ENCODE data around the gene PRSS8.
"Not testable (repeated sequence)": the region's sequence is repeated elsewhere in the genome, so short reads cannot be mapped to it uniquely, and the experiment has no call there.

Gene PRSS8

GRCh38 chr16:31142109-31143010 lies 6.8 kb upstream of the PRSS8 start:
- H3K4me3 ChIP-seq (ENCODE audit: low read length): peak overlapping the region; percentile 50
- H3K9me3 ChIP-seq (ENCODE audit: control insufficient read depth, low read length): no peaks in the 10 kb centered on the region
- peak overlapping the region; percentile 70 for H3K9ac ChIP-seq (ENCODE audit: low read length)
- H3K36me3 ChIP-seq (ENCODE audit: control insufficient read depth, insufficient read depth, low read length): no peaks in the 10 kb centered on the region
- H3K4me1 ChIP-seq (ENCODE audit: control insufficient read depth, insufficient read depth, low read length): peaks cover 44% of the 10 kb centered on the region
- no peaks in the 10 kb centered on the region for H3K27me3 ChIP-seq (ENCODE audit: control insufficient read depth, insufficient read depth, low read length)

- peak overlapping the region; percentile 70 for H3K9ac ChIP-seq (ENCODE audit: low read length)
- H3K4me3 ChIP-seq (ENCODE audit: low read length): peak overlapping the region; percentile 8
Observed at GRCh38 chr16:31141489-31142108, 6.1 kb upstream of the PRSS8 start.

GRCh38 chr16:31141071-31141469 lies 5.5 kb upstream of the PRSS8 start:
- H3K9me3 ChIP-seq (ENCODE audit: control insufficient read depth, low read length); H3K9ac ChIP-seq (ENCODE audit: low read length); H3K27me3 ChIP-seq (ENCODE audit: control insufficient read depth, insufficient read depth, low read length); H3K36me3 ChIP-seq (ENCODE audit: control insufficient read depth, insufficient read depth, low read length); H3K4me3 ChIP-seq (ENCODE audit: low read length): not testable (repeated sequence)
- H3K4me1 ChIP-seq (ENCODE audit: control insufficient read depth, insufficient read depth, low read length): peaks cover 46% of the 10 kb centered on the region

More at GRCh38 chr16:31141489-31142108, 6.1 kb upstream of the PRSS8 start:
- no peaks in the 10 kb centered on the region for H3K27me3 ChIP-seq (ENCODE audit: control insufficient read depth, insufficient read depth, low read length)
- H3K36me3 ChIP-seq (ENCODE audit: control insufficient read depth, insufficient read depth, low read length): no peaks in the 10 kb centered on the region
- H3K9me3 ChIP-seq (ENCODE audit: control insufficient read depth, low read length): no peaks in the 10 kb centered on the region
- H3K4me1 ChIP-seq (ENCODE audit: control insufficient read depth, insufficient read depth, low read length): peaks cover 44% of the 10 kb centered on the region

- H3K27me3 ChIP-seq (ENCODE audit: control insufficient read depth, insufficient read depth, low read length): peaks cover 3% of the 10 kb centered on the region
- peak overlapping the region; percentile 11 for H3K9ac ChIP-seq (ENCODE audit: low read length)
- H3K36me3 ChIP-seq (ENCODE audit: control insufficient read depth, insufficient read depth, low read length): no peaks in the 10 kb centered on the region
- H3K4me1 ChIP-seq (ENCODE audit: control insufficient read depth, insufficient read depth, low read length): peaks cover 52% of the 10 kb centered on the region
- no peaks in the 10 kb centered on the region for H3K9me3 ChIP-seq (ENCODE audit: control insufficient read depth, low read length)
- peak overlapping the region; percentile 5 for H3K4me3 ChIP-seq (ENCODE audit: low read length)
Observed at GRCh38 chr16:31138621-31139578, 3.4 kb upstream of the PRSS8 start.

GRCh38 chr16:31136822-31137499 lies 1.4 kb upstream of the PRSS8 start:
- Histone ChIP-seq H3K36me3 (ENCODE audit: control insufficient read depth, insufficient read depth, low read length) (peaks cover 14% of the 10 kb centered on the region), H3K4me1 (ENCODE audit: control insufficient read depth, insufficient read depth, low read length) (peaks cover 63% of the 10 kb centered on the region)
- not testable (repeated sequence) for H3K9me3 ChIP-seq (ENCODE audit: control insufficient read depth, low read length)

GRCh38 chr16:31136287-31136662 lies 748 bp upstream of the PRSS8 start:
- no peak overlapping the region for H3K9ac ChIP-seq (ENCODE audit: low read length)
- H3K4me3 ChIP-seq (ENCODE audit: low read length): no peak overlapping the region
- H3K9me3 ChIP-seq (ENCODE audit: control insufficient read depth, low read length): no peaks in the 10 kb centered on the region
- H3K36me3 ChIP-seq (ENCODE audit: control insufficient read depth, insufficient read depth, low read length): peaks cover 15% of the 10 kb centered on the region
- peaks cover 3% of the 10 kb centered on the region for H3K27me3 ChIP-seq (ENCODE audit: control insufficient read depth, insufficient read depth, low read length)
- peaks cover 63% of the 10 kb centered on the region for H3K4me1 ChIP-seq (ENCODE audit: control insufficient read depth, insufficient read depth, low read length)

More at GRCh38 chr16:31136822-31137499, 1.4 kb upstream of the PRSS8 start:
- H3K27me3 ChIP-seq (ENCODE audit: control insufficient read depth, insufficient read depth, low read length); H3K4me3 ChIP-seq (ENCODE audit: low read length); H3K9ac ChIP-seq (ENCODE audit: low read length): not testable (repeated sequence)

GRCh38 chr16:31134625-31135534 lies 647 bp downstream of the PRSS8 start:
- Histone ChIP-seq H3K27me3 (ENCODE audit: control insufficient read depth, insufficient read depth, low read length) (peaks cover 3% of the 10 kb centered on the region), H3K4me1 (ENCODE audit: control insufficient read depth, insufficient read depth, low read length) (peaks cover 64% of the 10 kb centered on the region), H3K9me3 (ENCODE audit: control insufficient read depth, low read length) (no peaks in the 10 kb centered on the region), H3K36me3 (ENCODE audit: control insufficient read depth, insufficient read depth, low read length) (peaks cover 15% of the 10 kb centered on the region), H3K4me3 (ENCODE audit: low read length) (peak overlapping the region; percentile 78), H3K9ac (ENCODE audit: low read length) (peak overlapping the region; percentile 100)

- H3K9ac ChIP-seq (ENCODE audit: low read length): peak overlapping the region; percentile 100
- H3K4me3 ChIP-seq (ENCODE audit: low read length): peak overlapping the region; percentile 78
- H3K4me1 ChIP-seq (ENCODE audit: control insufficient read depth, insufficient read depth, low read length): peaks cover 67% of the 10 kb centered on the region
- H3K36me3 ChIP-seq (ENCODE audit: control insufficient read depth, insufficient read depth, low read length): peaks cover 15% of the 10 kb centered on the region
- H3K27me3 ChIP-seq (ENCODE audit: control insufficient read depth, insufficient read depth, low read length): peaks cover 3% of the 10 kb centered on the region
- no peaks in the 10 kb centered on the region for H3K9me3 ChIP-seq (ENCODE audit: control insufficient read depth, low read length)
Observed at GRCh38 chr16:31134091-31134571, 1.4 kb downstream of the PRSS8 start.

GRCh38 chr16:31133046-31133501 lies 2.5 kb downstream of the PRSS8 start:
- Histone ChIP-seq H3K4me3 (ENCODE audit: low read length) (peak overlapping the region; percentile 78), H3K9ac (ENCODE audit: low read length) (peak overlapping the region; percentile 100), H3K9me3 (ENCODE audit: control insufficient read depth, low read length) (no peaks in the 10 kb centered on the region), H3K27me3 (ENCODE audit: control insufficient read depth, insufficient read depth, low read length) (peaks cover 3% of the 10 kb centered on the region), H3K4me1 (ENCODE audit: control insufficient read depth, insufficient read depth, low read length) (peaks cover 67% of the 10 kb centered on the region), H3K36me3 (ENCODE audit: control insufficient read depth, insufficient read depth, low read length) (peaks cover 15% of the 10 kb centered on the region)

GRCh38 chr16:31132303-31132979 lies 3.1 kb downstream of the PRSS8 start:
- Histone ChIP-seq H3K4me1 (ENCODE audit: control insufficient read depth, insufficient read depth, low read length) (peaks cover 72% of the 10 kb centered on the region), H3K36me3 (ENCODE audit: control insufficient read depth, insufficient read depth, low read length) (peaks cover 17% of the 10 kb centered on the region), H3K27me3 (ENCODE audit: control insufficient read depth, insufficient read depth, low read length) (peaks cover 3% of the 10 kb centered on the region), H3K9me3 (ENCODE audit: control insufficient read depth, low read length) (no peaks in the 10 kb centered on the region), H3K4me3 (ENCODE audit: low read length) (no peak overlapping the region), H3K9ac (ENCODE audit: low read length) (peak overlapping the region; percentile 63)

All from mucosa of stomach (tissue), 1 donor.